OCI-LY7 (cell line): ENCODE results near the gene EDAR. TPM values are rescaled to one million over a fixed set of nuclear protein-coding genes. Genes with fewer than 3 reads are reported as not detected.

Experiments used
- BruUV-seq: library from RNA; stranded (reverse); fragments of 400-500 nt; replicated peaks from 2 replicates; lab custom pipeline; 2021; lab: Mats Ljungman, UMichigan
- CTCF ChIA-PET: fragments of 300-600 bp; sonication (Branson Sonifier 250); formaldehyde crosslinking; loops from one replicate; lab custom pipeline; 2022; ENCODE audit warnings: antibody characterized with exemption; ENCODE audit not compliant: unreplicated experiment; lab: Charles Lee
- POLR2A ChIA-PET: fragments of 300-600 bp; sonication (Branson Sonifier 250); formaldehyde crosslinking; loops from one replicate; lab custom pipeline; 2022; ENCODE audit warnings: antibody characterized with exemption; lab: Charles Lee
- DNase-seq: peaks from one replicate; pipeline ENCODE4 v3.0.0-alpha.2; 2015; ENCODE audit warnings: low spot score
- H2AFZ ChIP-seq: fragments of 200-600 bp; sonication (generic), shearing (Covaris generic); 2 replicates; pipeline ENCODE4 v1.6.1; 2014; ENCODE audit warnings: mild to moderate bottlenecking, antibody characterized with exemption, low read length, moderate library complexity
- H3K27ac ChIP-seq: fragments of 200-600 bp; sonication (generic); 2 replicates; pipeline ENCODE4 v1.5.1; 2014; ENCODE audit warnings: mixed run types, low read depth, mild to moderate bottlenecking, moderate library complexity, low read length, inconsistent platforms; ENCODE audit not compliant: poor library complexity, severe bottlenecking
- H3K36me3 ChIP-seq: fragments of 200-600 bp; sonication (generic); 2 replicates; pipeline ENCODE4 v1.6.1; 2014; ENCODE audit warnings: mild to moderate bottlenecking, antibody characterized with exemption, low read length, moderate library complexity, mixed read lengths; ENCODE audit not compliant: insufficient read depth
- H3K4me1 ChIP-seq: fragments of 200-600 bp; sonication (generic); 2 replicates; pipeline ENCODE4 v1.5.1; 2014; ENCODE audit warnings: mild to moderate bottlenecking, low read length; ENCODE audit not compliant: insufficient read depth, poor library complexity, severe bottlenecking
- H3K4me2 ChIP-seq: fragments of 200-600 bp; sonication (generic); 2 replicates; pipeline ENCODE4 v1.6.1; 2014; ENCODE audit warnings: mild to moderate bottlenecking, low read length
- H3K4me3 ChIP-seq: fragments of 200-600 bp; sonication (generic); 2 replicates; pipeline ENCODE4 v1.5.1; 2014; ENCODE audit warnings: mild to moderate bottlenecking, low read depth, low read length; ENCODE audit not compliant: poor library complexity, severe bottlenecking
- H3K79me2 ChIP-seq: fragments of 200-600 bp; sonication (generic); 2 replicates; pipeline ENCODE4 v1.6.1; 2016; ENCODE audit warnings: low read depth, mild to moderate bottlenecking, low read length, moderate library complexity, mixed read lengths; ENCODE audit not compliant: insufficient read depth
- H3K9me2 ChIP-seq: fragments of 200-600 bp; sonication (generic); 2 replicates; pipeline ENCODE4 v1.6.1; 2016; ENCODE audit warnings: mild to moderate bottlenecking, low read length, mixed read lengths; ENCODE audit not compliant: insufficient read depth
- H3K9me3 ChIP-seq: fragments of 200-600 bp; sonication (generic); 2 replicates; pipeline ENCODE4 v1.6.1; 2014; ENCODE audit warnings: mild to moderate bottlenecking, mixed run types, low read length, mixed read lengths
- H4K20me1 ChIP-seq: fragments of 200-600 bp; sonication (generic); 2 replicates; pipeline ENCODE4 v1.6.1; 2014; ENCODE audit warnings: mild to moderate bottlenecking, antibody characterized with exemption, low read length, moderate library complexity, mixed read lengths; ENCODE audit not compliant: insufficient read depth
- EZH2phosphoT487 ChIP-seq: fragments of 200-600 bp; sonication (generic); IDR thresholded peaks from 2 replicates; pipeline ENCODE4 v1.6.1; 2018; ENCODE audit warnings: low read depth, borderline replicate concordance, mild to moderate bottlenecking, mixed run types, antibody characterized with exemption, low read length, moderate library complexity, mixed read lengths
- intact Hi-C: fragments of 100-400 bp; cut with micrococcal nuclease; formaldehyde crosslinking; loops from one replicate; pipeline ENCODE4 v1.10.0; 2022; ENCODE audit not compliant: unreplicated experiment
- total RNA-seq, 2 experiments: library from RNA; depleted of rRNA in 1 of 2; stranded (reverse); fragments of >200 nt in 1 of 2; shearing (Covaris generic) in 1 of 2; gene quantifications; 2 replicates each; pipeline ENCODE4 v1.2.3, GENCODE V29; 2014 to 2022
- TF ChIP-seq, protein P1 (sequence below): fragments of 200-600 bp; sonication (generic); conservative IDR thresholded peaks from 2 replicates; pipeline ENCODE4 v1.5.1; 2014; ENCODE audit warnings: mild to moderate bottlenecking, antibody characterized with exemption, low read length, moderate library complexity, mixed read lengths

The EDAR gene
- total RNA-seq, 2 experiments from 2014 or later, result not detected

GRCh38 chr2:108933691-108934117, 55.3 kb downstream of the EDAR start:
- TF ChIP-seq EZH2phosphoT487, result no peak
- no peak overlapping the region for H3K27ac ChIP-seq
- intact Hi-C loops, result no loop called here
- H2AFZ ChIP-seq, result no peak overlapping the region
- no peaks in the 10 kb centered on the region for H3K9me3 ChIP-seq
- H3K4me1 ChIP-seq, result no peaks in the 10 kb centered on the region
- no peaks in the 10 kb centered on the region for H3K9me2 ChIP-seq
- POLR2A ChIA-PET, result no interaction called here
- H4K20me1 ChIP-seq, result no peaks in the 10 kb centered on the region
- no peak for DNase-seq
- H3K4me2 ChIP-seq, result no peak overlapping the region
- H3K79me2 ChIP-seq, result no peaks in the 10 kb centered on the region
- CTCF ChIA-PET, result no interaction called here
- no TSS peak for BruUV-seq
- H3K4me3 ChIP-seq, result no peak overlapping the region
- no peaks in the 10 kb centered on the region for H3K36me3 ChIP-seq

DNA sequence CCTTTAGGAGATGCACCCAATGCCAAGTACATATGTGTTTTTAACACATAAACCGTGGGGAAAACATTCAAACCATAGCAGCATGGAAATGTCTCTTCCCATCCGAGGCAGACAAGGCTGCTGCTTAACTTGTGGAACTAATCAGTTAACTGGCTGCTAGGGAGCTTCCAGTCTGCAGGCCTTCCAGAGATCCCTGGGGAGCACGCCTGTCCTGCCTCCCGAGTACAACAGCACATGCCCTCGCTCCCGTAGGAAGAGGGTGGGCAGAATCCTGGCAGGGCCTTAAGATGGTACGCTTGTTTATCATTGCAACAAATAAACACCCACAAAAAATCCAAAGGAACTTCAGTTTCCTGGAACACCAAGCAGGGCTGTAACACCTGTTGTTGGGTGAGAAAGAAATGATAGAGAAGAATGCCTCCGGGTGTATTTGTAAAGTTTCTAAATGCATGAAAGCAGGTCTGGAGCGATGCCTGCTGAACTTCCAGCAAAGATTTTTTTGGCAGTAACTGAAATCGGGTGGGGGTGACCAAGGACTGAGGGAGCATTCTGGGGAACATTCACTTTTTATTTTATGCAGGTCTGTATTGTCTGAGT, 56.2 kb downstream of the EDAR start:
- BruUV-seq, result no TSS peak

DNA sequence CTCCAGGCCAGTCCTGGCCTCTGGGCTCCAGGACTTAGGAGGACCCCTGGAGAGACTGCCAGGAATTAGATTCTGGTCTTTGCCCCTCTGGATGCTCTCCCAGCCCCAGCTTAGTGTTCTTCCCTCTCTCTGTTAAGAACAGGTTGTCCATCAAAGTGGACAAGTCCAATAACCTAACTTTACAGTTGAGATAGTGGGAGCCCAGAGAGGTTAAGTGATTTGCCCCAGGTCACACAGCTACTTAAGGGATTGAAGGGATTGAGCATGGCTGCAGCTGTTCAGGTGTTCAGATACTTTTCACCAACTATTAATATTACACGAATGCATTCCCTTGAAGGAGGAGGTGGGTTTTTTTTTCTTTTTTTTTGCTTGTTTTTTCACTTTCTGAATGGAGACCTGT, 57.6 kb downstream of the EDAR start:
- H3K4me3 ChIP-seq, result no peak overlapping the region
- H4K20me1 ChIP-seq, result no peaks in the 10 kb centered on the region
- H3K36me3 ChIP-seq, result no peaks in the 10 kb centered on the region
- H3K4me1 ChIP-seq, result no peaks in the 10 kb centered on the region
- H3K79me2 ChIP-seq, result no peaks in the 10 kb centered on the region
- H3K4me2 ChIP-seq, result no peak overlapping the region
- intact Hi-C loops, result no loop called here
- no peaks in the 10 kb centered on the region for H3K9me3 ChIP-seq
- ChIA-PET CTCF (no interaction called here), POLR2A (no interaction called here)
- TF ChIP-seq, protein P1, sequence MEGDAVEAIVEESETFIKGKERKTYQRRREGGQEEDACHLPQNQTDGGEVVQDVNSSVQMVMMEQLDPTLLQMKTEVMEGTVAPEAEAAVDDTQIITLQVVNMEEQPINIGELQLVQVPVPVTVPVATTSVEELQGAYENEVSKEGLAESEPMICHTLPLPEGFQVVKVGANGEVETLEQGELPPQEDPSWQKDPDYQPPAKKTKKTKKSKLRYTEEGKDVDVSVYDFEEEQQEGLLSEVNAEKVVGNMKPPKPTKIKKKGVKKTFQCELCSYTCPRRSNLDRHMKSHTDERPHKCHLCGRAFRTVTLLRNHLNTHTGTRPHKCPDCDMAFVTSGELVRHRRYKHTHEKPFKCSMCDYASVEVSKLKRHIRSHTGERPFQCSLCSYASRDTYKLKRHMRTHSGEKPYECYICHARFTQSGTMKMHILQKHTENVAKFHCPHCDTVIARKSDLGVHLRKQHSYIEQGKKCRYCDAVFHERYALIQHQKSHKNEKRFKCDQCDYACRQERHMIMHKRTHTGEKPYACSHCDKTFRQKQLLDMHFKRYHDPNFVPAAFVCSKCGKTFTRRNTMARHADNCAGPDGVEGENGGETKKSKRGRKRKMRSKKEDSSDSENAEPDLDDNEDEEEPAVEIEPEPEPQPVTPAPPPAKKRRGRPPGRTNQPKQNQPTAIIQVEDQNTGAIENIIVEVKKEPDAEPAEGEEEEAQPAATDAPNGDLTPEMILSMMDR, result no peak
- TF ChIP-seq EZH2phosphoT487, result no peak
- H3K9me2 ChIP-seq, result no peaks in the 10 kb centered on the region
- H2AFZ ChIP-seq, result no peak overlapping the region
- no peak overlapping the region for H3K27ac ChIP-seq
- no TSS peak for BruUV-seq
- DNase-seq, result no peak

More for the DNA sequence above, 56.2 kb downstream of the EDAR start:
- DNase-seq, result no peak
- POLR2A ChIA-PET, result interaction anchor here (0.6 kb wide), 2 partner anchors 9 to 60 kb away, joined by 3 to 4 read pairs; no protein-coding TSS in a partner anchor
- intact Hi-C loops, result no loop called here
- Histone ChIP-seq H3K4me3 (no peak overlapping the region), H3K9me2 (no peaks in the 10 kb centered on the region), H3K4me2 (no peak overlapping the region), H2AFZ (no peak overlapping the region), H3K36me3 (no peaks in the 10 kb centered on the region), H3K4me1 (no peaks in the 10 kb centered on the region), H3K9me3 (no peaks in the 10 kb centered on the region), H3K79me2 (no peaks in the 10 kb centered on the region), H4K20me1 (no peaks in the 10 kb centered on the region), H3K27ac (no peak overlapping the region)
- no peak for TF ChIP-seq EZH2phosphoT487
- TF ChIP-seq, protein P1, result no peak
- CTCF ChIA-PET, result no interaction called here
